Esophagus (tissue), 2 donors: Measurements from ENCODE around the gene TECRL. TPM values are rescaled to one million over a fixed set of nuclear protein-coding genes. Genes with fewer than 3 reads are reported as not detected.

Experiments used
- H3K27ac ChIP-seq, 2 donors: one replicate each; pipeline ENCODE4 v1.5.1; 2013; ENCODE audit warnings: low read depth in 2 of 2, mild to moderate bottlenecking in 2 of 2, inconsistent platforms in 1 of 2, low read length in 1 of 2, moderate library complexity in 1 of 2
- H3K27me3 ChIP-seq, 2 donors: one replicate each; pipeline ENCODE4 v1.6.1; 2013; ENCODE audit warnings: low read length in 2 of 2, control low read depth in 1 of 2, mild to moderate bottlenecking in 1 of 2; ENCODE audit not compliant: insufficient read depth in 2 of 2, control insufficient read depth in 1 of 2
- H3K36me3 ChIP-seq, 2 donors: one replicate each; pipeline ENCODE4 v1.6.1; 2013; ENCODE audit warnings: low read length in 1 of 2; ENCODE audit not compliant: control insufficient read depth in 2 of 2, insufficient read depth in 2 of 2
- H3K4me1 ChIP-seq, 2 donors: one replicate each; pipeline ENCODE4 v1.6.1; 2013; ENCODE audit warnings: low read length in 1 of 2; ENCODE audit not compliant: control insufficient read depth in 2 of 2, insufficient read depth in 2 of 2
- H3K4me3 ChIP-seq, 2 donors: one replicate each; pipeline ENCODE4 v1.5.1; 2013; ENCODE audit warnings: low read length in 2 of 2, mild to moderate bottlenecking in 2 of 2, low read depth in 1 of 2, moderate library complexity in 1 of 2
- H3K9me3 ChIP-seq, 2 donors: one replicate each; pipeline ENCODE4 v1.6.1; 2013; ENCODE audit warnings: mild to moderate bottlenecking in 2 of 2, low read depth in 1 of 2, low read length in 1 of 2, moderate library complexity in 1 of 2; ENCODE audit not compliant: control insufficient read depth in 2 of 2, insufficient read depth in 1 of 2
- WGBS, 2 donors: extraction: QIAGEN DNeasy Blood & Tissue Kit; methylation state at CpG; one replicate each; pipeline ENCODE4 v1.1.7; 2013; 5-methylcytosine and 5-hydroxymethylcytosine counted together
- polyA plus RNA-seq, 2 donors: library from polyadenylated mRNA; stranded (reverse); fragments of 200-250 nt; gene quantifications; one replicate each; pipeline ENCODE4 v1.2.3, GENCODE V29; 2013
- donor health status: healthy with polysubstance abuse.
- donor health status: Bipolar disorder and iron deficiency.

The TECRL gene
- polyA plus RNA-seq, 2 donors: 0.04 to 0.10 TPM

DNA sequence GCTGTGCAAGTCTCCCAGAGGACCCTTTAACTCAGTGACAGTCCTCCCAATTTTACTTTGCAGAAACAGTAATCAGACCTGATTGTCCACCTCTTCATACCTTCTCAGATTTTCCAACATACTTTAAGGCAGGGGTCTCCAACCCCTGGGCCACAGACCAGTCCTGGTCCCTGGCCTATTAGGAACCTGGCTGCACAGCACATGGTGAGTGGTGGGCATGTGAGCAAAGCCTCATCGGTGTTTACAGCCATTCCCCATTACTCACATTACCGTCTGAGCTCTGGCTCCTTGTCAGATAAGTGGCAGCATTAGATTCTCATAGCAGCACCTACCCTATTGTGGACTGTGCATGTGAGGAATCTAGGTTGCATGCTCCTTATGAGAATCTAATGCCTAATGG lies 74.3 kb downstream of the TECRL start:
- H3K27me3 ChIP-seq: no peaks in the 10 kb centered on the region
- H3K9me3 ChIP-seq: peaks cover 0 to under 1% of the 10 kb centered on the region in 2 donors
- H3K36me3 ChIP-seq: no peaks in the 10 kb centered on the region
- 77 to 86% methylated on average over 2 of the region's 2 CpGs for WGBS, 2 donors
- H3K27ac ChIP-seq: no peak overlapping the region
- H3K4me1 ChIP-seq: no peaks in the 10 kb centered on the region
- H3K4me3 ChIP-seq: no peak overlapping the region

DNA sequence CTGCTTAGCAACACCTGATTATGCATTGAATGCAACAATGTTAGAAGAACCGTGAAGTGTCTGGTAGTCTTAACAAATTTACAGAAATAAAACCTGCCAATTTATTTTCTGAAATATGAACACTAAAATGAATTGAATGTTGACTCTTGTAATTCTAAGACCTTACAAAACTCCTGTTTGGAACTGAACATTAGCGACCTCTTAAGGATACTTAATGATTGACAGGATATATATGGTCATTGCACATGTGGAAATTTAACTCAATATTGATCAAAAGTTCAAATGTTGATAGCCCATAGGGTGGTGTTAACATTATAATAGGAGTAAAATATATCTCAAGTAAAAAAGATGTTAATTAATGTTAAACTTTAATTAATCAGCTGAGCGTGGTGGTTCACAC lies 79.1 kb downstream of the TECRL start:
- Histone ChIP-seq H3K4me1 (no peaks in the 10 kb centered on the region), H3K27me3 (no peaks in the 10 kb centered on the region), H3K36me3 (no peaks in the 10 kb centered on the region), H3K4me3 (no peak overlapping the region), H3K9me3 (no peaks in the 10 kb centered on the region), H3K27ac (no peak overlapping the region)
- WGBS, 2 donors: 32 to 55% methylated on average over 3 of the region's 3 CpGs

DNA sequence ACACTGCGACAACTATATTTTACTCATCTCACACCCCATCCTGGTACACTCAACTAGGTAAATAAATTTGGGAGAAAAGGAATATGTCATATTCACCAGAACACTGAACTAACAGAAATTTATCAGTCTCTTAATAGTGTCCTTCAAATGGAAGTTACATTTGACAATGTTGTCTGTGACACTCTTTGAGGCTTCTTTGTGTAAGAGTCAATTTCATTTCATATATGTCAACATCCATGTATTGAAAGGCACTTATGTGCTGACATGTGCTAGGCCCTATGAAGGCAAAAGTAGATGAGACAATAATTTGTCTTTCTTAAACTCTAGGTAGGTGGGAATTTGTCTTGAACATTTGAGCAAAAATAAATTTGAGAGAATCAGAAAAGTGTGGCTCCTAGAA lies 82.0 kb downstream of the TECRL start:
- Histone ChIP-seq H3K27me3 (no peaks in the 10 kb centered on the region), H3K27ac (no peak overlapping the region), H3K9me3 (peaks cover 0 to 3% of the 10 kb centered on the region in 2 donors), H3K36me3 (no peaks in the 10 kb centered on the region), H3K4me3 (no peak overlapping the region), H3K4me1 (no peaks in the 10 kb centered on the region)
- WGBS, 2 donors: 94% methylated on average over 1 of the region's 1 CpG

DNA sequence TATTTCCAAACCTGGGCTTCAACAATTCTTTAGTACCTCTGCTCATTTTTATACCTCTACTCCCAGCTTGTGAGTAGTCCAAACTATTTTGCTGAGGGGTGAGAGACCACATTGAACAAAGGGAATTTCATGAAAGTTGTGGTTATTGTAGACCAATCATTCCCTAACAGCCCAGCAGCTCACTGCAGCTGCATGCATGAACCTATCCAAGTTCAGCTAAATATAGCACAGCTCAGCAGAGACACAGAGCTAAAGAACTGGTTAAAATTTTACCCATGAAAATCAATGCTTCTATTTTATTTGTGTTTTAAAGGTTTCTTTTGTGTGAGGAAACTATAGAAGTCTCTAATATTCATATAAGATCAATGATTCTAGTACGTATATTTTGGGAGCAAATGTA lies 82.7 kb downstream of the TECRL start:
- Histone ChIP-seq H3K27ac (no peak overlapping the region), H3K4me1 (no peaks in the 10 kb centered on the region), H3K4me3 (no peak overlapping the region), H3K36me3 (no peaks in the 10 kb centered on the region), H3K9me3 (peaks cover 0 to 3% of the 10 kb centered on the region in 2 donors), H3K27me3 (no peaks in the 10 kb centered on the region)
- 68 to 71% methylated on average over 1 of the region's 1 CpG for WGBS, 2 donors

DNA sequence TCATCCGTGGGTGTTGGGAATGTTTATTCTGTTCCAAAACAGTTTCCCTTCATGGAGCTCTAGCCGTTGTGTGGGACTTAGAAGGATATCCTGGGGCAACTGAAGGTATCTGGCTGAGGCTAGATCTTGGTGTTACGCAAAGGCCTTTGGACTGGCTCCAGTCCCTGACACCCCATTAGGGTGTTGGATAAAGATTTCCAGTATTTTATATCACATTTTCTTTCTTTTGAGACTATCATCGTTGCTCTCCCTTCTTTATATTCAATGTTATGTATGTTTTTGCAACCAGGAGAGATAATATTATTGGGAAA lies 103.0 kb downstream of the TECRL start:
- peaks cover 0 to 3% of the 10 kb centered on the region in 2 donors for H3K9me3 ChIP-seq
- no peaks in the 10 kb centered on the region for H3K36me3 ChIP-seq
- H3K27me3 ChIP-seq: no peaks in the 10 kb centered on the region
- H3K27ac ChIP-seq: no peak overlapping the region
- 68 to 72% methylated on average over 4 of the region's 4 CpGs for WGBS, 2 donors
- no peaks in the 10 kb centered on the region for H3K4me1 ChIP-seq
- no peak overlapping the region for H3K4me3 ChIP-seq

DNA sequence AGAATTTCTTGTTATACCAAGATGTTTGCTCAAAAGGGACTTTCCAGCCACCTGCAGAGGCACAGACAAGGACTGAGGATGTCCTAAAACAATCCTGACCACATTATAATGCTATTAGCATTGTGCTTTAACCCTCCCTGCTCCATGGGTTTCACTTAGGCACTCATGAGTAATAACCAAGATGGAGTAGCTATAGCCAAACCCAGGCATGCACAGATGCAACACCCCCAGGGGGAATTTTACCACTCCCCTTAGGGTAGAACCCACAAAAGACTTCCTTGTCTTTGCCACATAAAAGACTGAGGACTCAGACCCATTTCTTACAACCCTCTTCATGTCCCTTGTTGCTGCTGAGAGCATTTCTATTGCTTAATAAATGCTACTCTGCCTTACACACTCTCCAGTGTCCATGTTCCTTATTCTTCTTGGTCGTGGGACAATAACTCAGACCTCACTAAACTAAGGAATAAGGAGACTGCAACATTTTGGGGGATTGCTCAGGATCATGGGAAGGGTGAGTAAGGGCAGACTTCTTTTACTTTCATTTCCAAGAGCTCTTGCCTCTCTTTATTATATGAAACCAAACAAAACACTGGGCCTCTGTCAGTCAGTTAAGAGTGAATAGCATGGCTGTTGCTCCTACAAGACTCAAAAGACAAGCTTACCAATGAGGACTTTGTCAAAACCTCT lies 103.5 kb downstream of the TECRL start:
- Histone ChIP-seq H3K27ac (no peak overlapping the region), H3K36me3 (no peaks in the 10 kb centered on the region), H3K4me3 (no peak overlapping the region), H3K4me1 (no peaks in the 10 kb centered on the region), H3K9me3 (peaks cover 0 to 3% of the 10 kb centered on the region in 2 donors), H3K27me3 (no peaks in the 10 kb centered on the region)
- WGBS, 2 donors: 43 to 44% methylated on average over 1 of the region's 1 CpG

DNA sequence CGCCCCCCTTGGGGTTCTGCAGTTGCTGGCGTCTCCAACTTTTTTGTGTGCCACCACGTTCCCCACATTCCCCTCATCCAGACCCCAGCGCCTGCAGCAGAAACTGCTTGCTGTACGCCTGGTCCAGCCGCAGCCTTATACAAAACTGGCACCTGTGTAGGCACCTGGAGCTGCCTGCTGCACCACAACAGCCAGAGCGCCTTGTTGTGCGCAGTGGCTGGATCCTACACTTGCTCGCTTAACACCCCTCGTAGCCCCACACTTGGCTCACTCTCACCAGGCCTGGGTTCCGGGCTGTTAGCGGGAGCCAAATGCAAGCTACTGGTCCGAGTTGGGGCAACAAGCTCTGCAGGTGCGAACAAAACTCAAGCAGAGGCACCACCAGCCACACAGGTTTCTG lies 136.8 kb downstream of the TECRL start:
- Histone ChIP-seq H3K27me3 (no peaks in the 10 kb centered on the region), H3K9me3 (peaks cover 2 to 3% of the 10 kb centered on the region in 2 donors), H3K27ac (no peak overlapping the region), H3K4me1 (peaks cover 0 to 2% of the 10 kb centered on the region in 2 donors), H3K4me3 (no peak overlapping the region), H3K36me3 (no peaks in the 10 kb centered on the region)
- 91 to 94% methylated on average over 14 of the region's 14 CpGs for WGBS, 2 donors

DNA sequence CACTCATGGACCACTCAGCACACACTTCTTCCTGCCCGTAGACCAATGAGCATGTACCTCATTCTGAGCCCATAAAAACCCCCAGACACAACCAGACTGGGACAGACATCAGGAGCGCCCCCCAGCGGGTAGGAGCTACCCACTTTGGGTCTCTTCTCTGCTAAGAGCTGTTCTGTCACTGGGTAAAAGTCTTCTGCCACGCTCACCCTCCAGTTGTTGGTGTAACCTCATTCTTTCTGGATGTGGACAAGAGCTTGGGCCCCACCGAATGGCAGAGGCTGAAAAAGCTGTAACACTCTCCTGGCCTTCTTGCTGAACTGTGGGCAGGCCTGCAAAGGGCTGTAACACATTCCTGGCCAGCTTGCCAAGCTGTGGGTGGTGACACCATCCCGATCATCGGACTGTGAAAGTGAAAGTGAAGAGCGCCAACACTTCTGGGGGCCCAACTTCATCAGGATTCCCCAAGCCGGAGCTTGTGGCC lies 137.6 kb downstream of the TECRL start:
- Histone ChIP-seq H3K27ac (no peak overlapping the region), H3K36me3 (no peaks in the 10 kb centered on the region), H3K4me1 (peaks cover 0 to 2% of the 10 kb centered on the region in 2 donors), H3K27me3 (no peaks in the 10 kb centered on the region), H3K4me3 (no peak overlapping the region), H3K9me3 (peaks cover 2 to 3% of the 10 kb centered on the region in 2 donors)
- WGBS, 2 donors: 82% methylated on average over 9 of the region's 9 CpGs

DNA sequence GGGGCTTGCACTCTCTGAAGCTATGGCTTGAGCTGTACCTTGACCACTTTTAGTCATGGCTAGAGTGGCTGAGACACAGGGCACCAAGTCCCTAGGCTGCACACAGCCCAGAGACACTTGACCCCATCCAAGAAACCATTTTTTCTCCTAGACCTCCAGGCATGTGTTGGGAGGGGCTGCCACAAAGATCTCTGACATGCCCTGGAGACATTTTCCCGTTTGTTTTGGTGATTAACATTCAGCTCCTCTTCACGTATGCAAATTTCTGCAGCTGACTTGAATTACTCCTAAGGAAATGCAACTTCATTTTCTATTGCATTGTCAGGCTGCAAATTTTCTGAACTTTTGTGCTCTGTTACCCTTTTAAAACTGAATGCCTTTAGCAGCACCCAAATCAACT lies 142.6 kb downstream of the TECRL start:
- H3K4me3 ChIP-seq: no peak overlapping the region
- no peaks in the 10 kb centered on the region for H3K36me3 ChIP-seq
- H3K27ac ChIP-seq: no peak overlapping the region
- H3K4me1 ChIP-seq: no peaks in the 10 kb centered on the region
- WGBS, 2 donors: 63 to 66% methylated on average over 2 of the region's 2 CpGs
- no peaks in the 10 kb centered on the region for H3K27me3 ChIP-seq
- H3K9me3 ChIP-seq: peaks cover 0 to 2% of the 10 kb centered on the region in 2 donors

DNA sequence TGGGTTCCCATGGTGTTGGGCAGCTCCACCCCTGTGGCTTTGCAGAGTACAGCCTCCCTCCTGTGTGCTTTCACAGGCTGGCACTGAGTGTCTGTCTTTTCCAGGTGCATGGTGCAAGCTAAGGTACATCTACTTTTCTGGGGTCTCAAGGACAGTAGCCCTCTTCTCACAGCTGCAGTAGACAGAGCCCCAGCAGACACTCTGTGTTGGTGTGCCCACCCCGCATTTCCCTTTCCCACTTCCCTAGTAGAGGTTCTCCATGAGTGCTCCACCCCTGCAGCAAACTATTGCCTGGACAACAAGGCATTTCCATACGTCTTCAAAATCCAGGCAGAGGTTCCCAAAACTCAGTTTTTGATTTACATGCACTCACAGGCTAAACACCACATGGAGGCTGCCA lies 143.0 kb downstream of the TECRL start:
- H3K27me3 ChIP-seq: no peaks in the 10 kb centered on the region
- no peaks in the 10 kb centered on the region for H3K36me3 ChIP-seq
- H3K9me3 ChIP-seq: no peaks in the 10 kb centered on the region
- no peak overlapping the region for H3K27ac ChIP-seq
- WGBS, 2 donors: 76 to 79% methylated on average over 2 of the region's 2 CpGs
- H3K4me3 ChIP-seq: no peak overlapping the region
- H3K4me1 ChIP-seq: no peaks in the 10 kb centered on the region
